B cell (primary cell): ENCODE data around the gene PRSS50. TPM values are rescaled to one million over a fixed set of nuclear protein-coding genes. Genes with fewer than 3 reads are reported as not detected.

Source experiments
- ATAC-seq: fragments of 200-7000 bp; cut with Tn5 transposase; one replicate; pipeline ENCODE4 v1.10.0; 2021; ENCODE audit warnings: low read depth, mild to moderate bottlenecking, moderate number of reproducible peaks, moderate library complexity
- CTCF ChIA-PET: fragments of 350-600 bp; sonication (Branson Sonifier 250); formaldehyde crosslinking; loops from one replicate; lab custom pipeline; 2021; ENCODE audit warnings: antibody characterized with exemption, inconsistent platforms; lab: Charles Lee
- POLR2A ChIA-PET: fragments of 350-600 bp; sonication (Branson Sonifier 250); formaldehyde crosslinking; loops from one replicate; lab custom pipeline; 2021; ENCODE audit warnings: antibody characterized with exemption; lab: Charles Lee
- DNase-seq: peaks from one replicate; pipeline ENCODE4 v3.0.0; 2013
- H2AFZ ChIP-seq: 2 replicates; pipeline ENCODE4 v1.6.1; 2012; ENCODE audit warnings: mild to moderate bottlenecking, low read depth, low read length; ENCODE audit not compliant: insufficient read depth, poor library complexity, severe bottlenecking
- H3K27ac ChIP-seq, 2 donors: 1 replicate in 1 of 2; 2 replicates in 1 of 2; pipeline ENCODE4 v1.5.1; 2012 to 2013; ENCODE audit warnings: low read length in 2 of 2, mild to moderate bottlenecking in 2 of 2, moderate library complexity in 1 of 2
- H3K27me3 ChIP-seq, 4 experiments: fragments of 200-600 bp in 1 of 4; sonication (generic) in 1 of 4; replicated peaks in 1 of 4; 1 replicate in 2 of 4; 2 replicates in 2 of 4; pipeline versions ENCODE4 v1.6.1 to v1.7.0; 2013 to 2016; ENCODE audit warnings: low read length in 3 of 4, mild to moderate bottlenecking in 2 of 4, mixed read lengths in 1 of 4, moderate library complexity in 1 of 4; ENCODE audit not compliant: insufficient read depth in 4 of 4, control insufficient read depth in 3 of 4; ENCODE audit errors: control extremely low read depth in 1 of 4
- H3K36me3 ChIP-seq, 2 experiments: replicated peaks in 1 of 2; 1 replicate in 1 of 2; 2 replicates in 1 of 2; pipeline versions ENCODE4 v1.6.1 to v1.7.1; 2013; ENCODE audit warnings: low read length in 1 of 2; ENCODE audit not compliant: insufficient read depth in 2 of 2, control insufficient read depth in 1 of 2; ENCODE audit errors: control extremely low read depth in 1 of 2, extremely low read depth in 1 of 2
- H3K4me1 ChIP-seq, 2 donors: fragments of 200-600 bp in 1 of 2; sonication (generic) in 1 of 2; 1 replicate in 1 of 2; 2 replicates in 1 of 2; pipeline versions ENCODE4 v1.5.1 to v1.6.1; 2013 to 2017; ENCODE audit warnings: low read length in 2 of 2; ENCODE audit not compliant: control insufficient read depth in 2 of 2, insufficient read depth in 2 of 2
- H3K4me2 ChIP-seq: replicated peaks from 2 replicates; pipeline ENCODE3; 2012; ENCODE audit warnings: mild to moderate bottlenecking, low read depth, low read length; ENCODE audit not compliant: poor library complexity, severe bottlenecking
- H3K4me3 ChIP-seq, 5 experiments: fragments of 200-600 bp in 1 of 5; sonication (generic) in 1 of 5; 1 replicate in 3 of 5; 2 replicates in 2 of 5; pipeline versions ENCODE4 v1.5.1 to v1.7.0; 2011 to 2016; ENCODE audit warnings: low read length in 4 of 5, mild to moderate bottlenecking in 4 of 5, low read depth in 2 of 5, control low read depth in 1 of 5, moderate library complexity in 1 of 5; ENCODE audit not compliant: insufficient read depth in 1 of 5; ENCODE audit errors: control extremely low read depth in 1 of 5, extremely low read depth in 1 of 5
- H3K79me2 ChIP-seq: fragments of 200-600 bp; sonication (generic); one replicate; pipeline ENCODE4 v1.6.0; 2016; ENCODE audit warnings: low read length; ENCODE audit not compliant: control insufficient read depth, insufficient read depth
- H3K9ac ChIP-seq: fragments of 200-600 bp; sonication (generic); 2 replicates; pipeline ENCODE4 v1.6.1; 2017; ENCODE audit warnings: mild to moderate bottlenecking, low read length, moderate library complexity
- H3K9me3 ChIP-seq, 3 donors: one replicate each; pipeline versions ENCODE4 v1.6.1 to v1.7.1; 2013; ENCODE audit warnings: low read length in 2 of 3; ENCODE audit not compliant: control insufficient read depth in 2 of 3, insufficient read depth in 1 of 3; ENCODE audit errors: control extremely low read depth in 1 of 3
- H4K20me1 ChIP-seq: 2 replicates; pipeline ENCODE4 v1.6.0; 2012; ENCODE audit warnings: mild to moderate bottlenecking, low read length; ENCODE audit not compliant: insufficient read depth, control insufficient read depth, poor library complexity, severe bottlenecking
- H3K27ac Mint-ChIP-seq: one replicate; pipeline ENCODE4 v1.8.0; 2021; ENCODE audit warnings: mixed read lengths
- H3K27me3 Mint-ChIP-seq: one replicate; pipeline ENCODE4 v1.8.0; 2021; ENCODE audit warnings: mixed read lengths
- H3K4me1 Mint-ChIP-seq: one replicate; pipeline ENCODE4 v1.8.0; 2021; ENCODE audit warnings: mixed read lengths
- H3K4me3 Mint-ChIP-seq: one replicate; pipeline ENCODE4 v1.8.0; 2021; ENCODE audit warnings: mixed read lengths
- H3K9me3 Mint-ChIP-seq: one replicate; pipeline ENCODE4 v1.8.0; 2022; ENCODE audit warnings: mixed read lengths; ENCODE audit not compliant: insufficient read depth
- EZH2 ChIP-seq: IDR thresholded peaks from 2 replicates; pipeline ENCODE4 v1.6.1; 2012; ENCODE audit warnings: borderline replicate concordance, low read depth, mild to moderate bottlenecking, moderate library complexity, low read length; ENCODE audit not compliant: insufficient read depth, poor library complexity, severe bottlenecking
- WGBS: methylation state at CpG from one replicate; pipeline ENCODE4 v1.1.5; 2013; ENCODE audit warnings: missing lambda C conversion rate; ENCODE audit not compliant: insufficient coverage; 5-methylcytosine and 5-hydroxymethylcytosine counted together
- intact Hi-C: fragments of 100-400 bp; cut with micrococcal nuclease; formaldehyde crosslinking; loops from one replicate; pipeline ENCODE4 v1.10.0; 2022
- polyA plus RNA-seq: library from polyadenylated mRNA; depleted of rRNA; stranded (reverse); fragments of >200 nt; gene quantifications from 2 replicates; pipeline ENCODE4 v1.2.3, GENCODE V29; 2012
- total RNA-seq, 2 donors: library from RNA; stranded (reverse); fragments of 120-200 nt in 1 of 2; gene quantifications; 1 replicate in 1 of 2; 2 replicates in 1 of 2; pipeline versions ENCODE4 v1.2.3 to v1.2.4, GENCODE V29; 2013 to 2022
- TF ChIP-seq, protein P1 (sequence below): fragments of 200-600 bp; IDR thresholded peaks from one replicate; pipeline ENCODE4 v1.8.0; 2022; ENCODE audit warnings: antibody characterized with exemption, mild to moderate bottlenecking

The PRSS50 gene
- total and polyA plus RNA-seq, 2 donors (not counting 1 experiment from before 2014, with no cell fraction given) = 0.09 to 0.10 TPM

DNA sequence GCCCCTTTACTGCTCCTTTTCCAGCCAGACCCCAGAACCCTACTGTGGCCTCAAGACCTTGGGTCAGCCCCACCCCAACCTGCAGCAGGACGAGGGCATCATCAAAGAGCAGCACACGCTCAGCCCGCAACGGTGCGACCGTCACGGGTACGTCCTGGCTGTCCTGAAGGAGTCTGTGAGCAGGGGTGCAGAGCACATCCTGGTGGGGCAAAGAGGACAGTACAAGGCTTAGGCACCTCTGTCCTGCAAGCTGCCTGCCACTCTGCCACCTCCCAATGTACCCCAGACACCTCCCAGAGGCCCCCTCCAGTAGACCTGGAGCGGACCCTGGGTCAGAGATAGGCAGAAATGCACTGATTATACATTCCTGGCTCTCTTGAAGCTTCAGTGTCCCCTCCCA lies 32.2 kb downstream of the PRSS50 start:
- POLR2A ChIA-PET = no interaction called here
- Histone ChIP-seq H3K79me2 (no peaks in the 10 kb centered on the region), H3K27me3 (peaks cover 0 to 8% (median 1%) of the 10 kb centered on the region in 4 experiments), H3K36me3 (no peaks in the 10 kb centered on the region), H3K4me3 (no peak overlapping the region), H3K9ac (no peak overlapping the region), H2AFZ (no peak overlapping the region), H3K27ac (no peak overlapping the region), H3K4me1 (no peaks in the 10 kb centered on the region), H3K9me3 (peaks cover 0 to 3% (median 0%) of the 10 kb centered on the region in 3 donors), H3K4me2 (no peak overlapping the region), H4K20me1 (no peaks in the 10 kb centered on the region)
- no peak for DNase-seq
- Mint-ChIP-seq H3K4me3 (no peak overlapping the region), H3K9me3 (no peaks in the 10 kb centered on the region), H3K27ac (no peak overlapping the region), H3K4me1 (no peaks in the 10 kb centered on the region), H3K27me3 (peaks cover 6% of the 10 kb centered on the region)
- CTCF ChIA-PET = no interaction called here
- whole genome bisulfite sequencing = 96% methylated on average over 9 of the region's 9 CpGs
- intact Hi-C loops = no loop called here
- ATAC-seq = no peak
- TF ChIP-seq EZH2 = no peak
- TF ChIP-seq, protein P1, sequence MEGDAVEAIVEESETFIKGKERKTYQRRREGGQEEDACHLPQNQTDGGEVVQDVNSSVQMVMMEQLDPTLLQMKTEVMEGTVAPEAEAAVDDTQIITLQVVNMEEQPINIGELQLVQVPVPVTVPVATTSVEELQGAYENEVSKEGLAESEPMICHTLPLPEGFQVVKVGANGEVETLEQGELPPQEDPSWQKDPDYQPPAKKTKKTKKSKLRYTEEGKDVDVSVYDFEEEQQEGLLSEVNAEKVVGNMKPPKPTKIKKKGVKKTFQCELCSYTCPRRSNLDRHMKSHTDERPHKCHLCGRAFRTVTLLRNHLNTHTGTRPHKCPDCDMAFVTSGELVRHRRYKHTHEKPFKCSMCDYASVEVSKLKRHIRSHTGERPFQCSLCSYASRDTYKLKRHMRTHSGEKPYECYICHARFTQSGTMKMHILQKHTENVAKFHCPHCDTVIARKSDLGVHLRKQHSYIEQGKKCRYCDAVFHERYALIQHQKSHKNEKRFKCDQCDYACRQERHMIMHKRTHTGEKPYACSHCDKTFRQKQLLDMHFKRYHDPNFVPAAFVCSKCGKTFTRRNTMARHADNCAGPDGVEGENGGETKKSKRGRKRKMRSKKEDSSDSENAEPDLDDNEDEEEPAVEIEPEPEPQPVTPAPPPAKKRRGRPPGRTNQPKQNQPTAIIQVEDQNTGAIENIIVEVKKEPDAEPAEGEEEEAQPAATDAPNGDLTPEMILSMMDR = no peak

DNA sequence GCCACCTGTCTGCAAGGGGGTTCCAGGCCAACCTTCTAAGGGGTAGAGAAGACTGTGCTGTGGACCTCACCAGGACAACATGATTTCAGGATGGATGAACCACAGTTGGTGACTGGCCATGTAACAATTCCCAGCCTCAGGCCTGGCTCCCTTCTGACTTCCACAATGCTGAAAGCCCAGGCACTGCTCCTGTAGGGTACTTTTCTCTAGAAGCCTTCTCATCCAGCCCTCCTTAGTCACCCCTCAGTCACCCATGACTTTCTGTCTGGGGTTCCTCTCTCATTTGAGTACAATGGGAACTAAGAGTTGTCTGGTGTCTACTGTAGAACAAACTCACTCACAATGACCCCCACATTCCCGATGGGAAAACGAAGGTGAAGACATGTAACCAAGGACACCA lies 32.8 kb downstream of the PRSS50 start:
- ChIA-PET POLR2A (no interaction called here), CTCF (no interaction called here)
- Histone ChIP-seq H3K4me1 (no peaks in the 10 kb centered on the region), H3K4me2 (no peak overlapping the region), H3K79me2 (no peaks in the 10 kb centered on the region), H3K9me3 (peaks cover 0 to 3% (median 0%) of the 10 kb centered on the region in 3 donors), H3K27ac (no peak overlapping the region), H3K36me3 (no peaks in the 10 kb centered on the region), H2AFZ (no peak overlapping the region), H4K20me1 (no peaks in the 10 kb centered on the region), H3K9ac (no peak overlapping the region), H3K4me3 (no peak overlapping the region), H3K27me3 (peaks cover 0 to 3% (median under 1%) of the 10 kb centered on the region in 4 experiments)
- H3K4me3 Mint-ChIP-seq = no peak overlapping the region
- peaks cover 3% of the 10 kb centered on the region for H3K27me3 Mint-ChIP-seq
- TF ChIP-seq EZH2 = no peak
- TF ChIP-seq, protein P1 = no peak
- DNase-seq = no peak
- no peak for ATAC-seq
- 100% methylated on average over 2 of the region's 2 CpGs for WGBS
- no peaks in the 10 kb centered on the region for H3K9me3 Mint-ChIP-seq
- H3K27ac Mint-ChIP-seq = no peak overlapping the region
- intact Hi-C loops = no loop called here
- no peaks in the 10 kb centered on the region for H3K4me1 Mint-ChIP-seq
